GM18517 (cell line): ENCODE results near the gene MZT1.

Experiments
- ATAC-seq: cut with Tn5 transposase; IDR thresholded peaks from one replicate; pipeline ENCODE4 v1.9.1; 2021; ENCODE audit warnings: mild to moderate bottlenecking, moderate library complexity; ENCODE audit not compliant: unreplicated experiment

Gene MZT1

DNA sequence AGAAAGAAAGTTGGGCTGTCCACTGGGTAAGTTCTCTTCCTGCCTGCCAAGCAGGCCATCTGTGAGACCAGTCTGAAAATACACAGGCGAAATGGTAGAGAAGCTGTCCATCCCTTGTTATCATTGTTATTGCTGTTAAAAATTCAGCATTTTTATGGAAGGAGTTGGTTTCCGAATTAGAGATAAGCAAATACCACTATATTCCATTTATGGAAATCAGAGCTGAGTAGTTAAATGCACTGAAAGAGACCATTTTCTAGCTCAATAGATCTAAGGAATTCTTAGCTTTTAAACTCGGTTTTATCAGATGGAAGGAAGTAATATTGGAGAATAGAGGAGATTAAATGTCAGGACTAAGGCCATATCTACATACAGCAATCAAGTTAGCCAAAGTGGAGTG is 40.7 kb downstream of the MZT1 start:
- ATAC-seq, result no peak

DNA sequence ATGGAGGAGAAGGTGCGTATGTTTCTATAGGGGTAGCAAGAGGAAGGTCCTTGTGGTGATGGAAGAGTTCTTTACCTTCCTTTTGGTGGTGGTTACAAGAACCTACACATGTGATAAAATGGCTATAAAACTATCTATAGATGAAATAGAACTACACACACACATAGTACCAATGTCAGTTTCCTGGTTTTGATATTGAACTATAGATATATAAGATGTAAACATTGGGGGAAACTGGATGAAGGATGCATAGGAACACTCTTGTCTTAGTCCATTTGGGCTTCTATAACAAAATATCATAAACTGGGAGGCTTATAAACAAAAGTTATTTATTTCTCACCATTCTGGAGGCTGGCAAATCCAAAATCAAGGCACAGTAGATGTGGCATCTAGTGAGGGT is 47.1 kb downstream of the MZT1 start:
- no peak for ATAC-seq

DNA sequence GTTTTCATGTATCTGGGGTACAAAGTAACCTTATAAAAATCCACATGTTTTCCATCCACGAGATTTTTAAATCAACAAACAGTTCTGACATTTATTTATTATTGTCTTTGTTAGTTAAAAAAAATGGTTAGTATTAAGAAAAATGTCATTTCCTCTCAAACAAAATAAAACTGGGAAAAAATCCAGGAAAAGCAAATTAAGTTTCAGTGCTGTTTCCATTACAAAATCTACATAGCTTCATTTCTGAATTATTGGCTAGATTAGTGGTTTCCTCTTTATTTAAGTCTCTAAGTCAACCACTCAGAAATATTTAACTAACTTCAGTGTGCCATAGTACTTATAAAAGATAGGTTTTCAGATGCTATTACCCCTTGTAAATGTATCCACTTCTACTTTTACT is 49.1 kb downstream of the MZT1 start:
- ATAC-seq, result no peak

DNA sequence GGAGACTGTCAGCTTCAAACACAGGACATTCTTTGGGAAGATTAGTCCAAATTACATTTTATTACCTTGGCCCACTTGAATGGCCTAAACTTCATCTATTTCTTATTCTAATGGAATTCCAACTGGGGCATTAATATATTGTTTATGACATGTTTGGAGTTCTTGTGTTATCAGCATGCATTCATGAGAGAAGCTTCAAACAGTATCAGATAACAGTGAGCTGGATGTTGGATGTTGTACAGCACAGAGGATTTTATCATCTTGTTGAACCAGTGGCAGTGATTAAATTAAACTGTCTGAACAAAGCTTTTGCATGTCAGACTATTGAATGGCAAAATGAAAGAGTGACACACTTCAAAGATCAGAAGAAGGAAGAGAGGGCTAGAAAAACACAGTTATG is 50.0 kb downstream of the MZT1 start:
- ATAC-seq, result no peak

DNA sequence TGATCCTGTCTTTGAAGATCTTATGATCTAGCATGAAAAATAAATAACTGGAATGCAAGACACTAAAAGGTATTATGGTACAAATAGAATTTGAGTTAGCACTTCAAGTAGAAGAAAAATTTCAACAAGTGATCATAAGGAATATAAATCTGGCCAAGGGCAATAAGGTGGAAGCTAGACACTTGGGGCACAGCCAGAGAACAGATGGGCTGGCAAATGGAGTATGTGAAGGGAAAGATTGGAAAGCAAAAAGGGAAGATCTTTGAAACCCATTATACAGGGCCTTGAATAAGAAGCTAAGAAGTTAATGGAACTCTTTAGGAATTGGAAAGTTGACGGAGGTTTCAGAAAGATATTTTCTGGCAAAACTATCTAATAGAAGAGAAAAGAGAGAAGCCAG is 61.0 kb downstream of the MZT1 start:
- ATAC-seq, result no peak

DNA sequence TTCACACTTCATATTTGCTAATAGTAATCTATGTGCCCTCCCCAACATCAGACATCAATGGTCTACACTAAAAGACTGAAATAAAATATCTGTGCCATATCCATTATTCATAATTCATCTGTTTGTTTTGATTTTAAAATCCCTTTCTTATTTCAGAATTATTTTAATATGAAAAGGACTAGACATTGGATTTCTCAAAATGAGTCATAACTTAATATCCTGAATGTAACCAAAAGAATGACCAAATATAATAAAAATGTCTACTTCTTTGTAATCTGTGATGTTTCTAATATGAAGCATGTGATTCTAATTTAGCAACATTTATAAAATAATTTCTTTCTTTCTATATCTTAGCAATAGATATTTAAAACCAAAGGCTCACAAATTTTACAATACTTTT is 64.9 kb downstream of the MZT1 start:
- no peak for ATAC-seq
